Activated CD4-positive, alpha-beta memory T cell treated with anti-CD3 and anti-CD28 coated beads for 36 hours (primary cell): ENCODE results near the gene CPN1. TPM values are rescaled to one million over a fixed set of nuclear protein-coding genes. Genes with fewer than 3 reads are reported as not detected.

Experiments
- CTCF ChIA-PET: fragments of 350-600 bp; sonication (Branson Sonifier 250); formaldehyde crosslinking; loops from one replicate; lab custom pipeline; 2021; ENCODE audit warnings: antibody characterized with exemption, inconsistent platforms; lab: Charles Lee
- POLR2A ChIA-PET: fragments of 350-600 bp; sonication (Branson Sonifier 250); formaldehyde crosslinking; loops from one replicate; lab custom pipeline; 2021; ENCODE audit warnings: antibody characterized with exemption; lab: Charles Lee
- DNase-seq: peaks from one replicate; pipeline ENCODE4 v3.0.0-alpha.2; 2020
- H3K27ac Mint-ChIP-seq: one replicate; pipeline ENCODE4 v1.8.0; 2021; ENCODE audit warnings: mixed read lengths
- H3K27me3 Mint-ChIP-seq: one replicate; pipeline ENCODE4 v1.8.0; 2021; ENCODE audit warnings: mixed read lengths
- H3K36me3 Mint-ChIP-seq: one replicate; pipeline ENCODE4 v1.8.0; 2021; ENCODE audit warnings: mixed read lengths
- H3K4me1 Mint-ChIP-seq: one replicate; pipeline ENCODE4 v1.8.0; 2021; ENCODE audit warnings: low read depth, mixed read lengths
- H3K4me3 Mint-ChIP-seq: one replicate; pipeline ENCODE4 v1.8.0; 2021; ENCODE audit warnings: mild to moderate bottlenecking, mixed read lengths
- H3K9me3 Mint-ChIP-seq: one replicate; pipeline ENCODE4 v1.8.0; 2021; ENCODE audit warnings: mixed read lengths
- intact Hi-C: fragments of 100-400 bp; cut with micrococcal nuclease; formaldehyde crosslinking; loops from one replicate; pipeline ENCODE4 v1.15.1; 2023
- total RNA-seq, 2 experiments: library from RNA; stranded (reverse); gene quantifications; one replicate each; pipeline ENCODE4 v1.2.3, GENCODE V29; 2021

Gene CPN1
- total RNA-seq, 2 experiments from 2014 or later = not detected

DNA sequence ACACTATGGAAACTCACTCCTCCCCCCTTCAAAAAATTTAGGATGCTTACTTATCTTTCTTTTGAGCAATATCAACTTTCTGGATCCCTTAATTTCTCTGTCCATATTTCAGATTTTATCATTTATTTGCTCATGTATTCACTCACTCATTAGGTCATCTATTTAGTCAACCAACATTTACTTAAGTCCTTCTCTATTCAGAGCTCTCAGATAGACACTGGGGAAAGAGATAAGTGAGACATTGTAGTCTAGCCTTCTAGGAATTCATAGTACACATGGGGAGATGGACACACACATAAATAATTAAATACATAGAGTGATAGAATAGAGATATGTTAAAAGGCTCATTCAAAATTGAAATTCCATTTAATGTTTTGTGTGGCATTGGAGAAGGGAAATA is 9.2 kb downstream of the CPN1 start:
- Mint-ChIP-seq H3K4me1 (no peaks in the 10 kb centered on the region), H3K27me3 (no peaks in the 10 kb centered on the region)

DNA sequence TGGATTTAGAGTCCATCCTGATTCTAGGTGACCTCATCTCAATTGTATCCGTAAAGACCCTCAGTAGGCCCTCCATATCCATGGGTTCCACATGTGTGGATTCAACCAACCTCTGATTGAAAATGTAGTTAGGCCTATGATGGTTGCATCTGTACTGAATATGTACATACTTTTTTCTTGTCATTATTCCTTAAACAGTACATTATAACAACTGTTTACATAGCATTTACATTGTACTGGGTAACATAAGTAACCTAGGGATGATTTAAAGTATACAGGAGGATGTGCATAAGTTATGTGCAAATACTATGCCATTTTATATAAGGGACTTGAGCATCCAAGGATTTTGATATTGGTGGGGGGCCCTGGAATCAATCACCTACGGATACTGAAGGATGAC is 10.1 kb downstream of the CPN1 start:
- CTCF ChIA-PET = no interaction called here

More for the DNA sequence above, 9.2 kb downstream of the CPN1 start:
- DNase-seq = no peak
- H3K27ac Mint-ChIP-seq = no peak overlapping the region
- POLR2A ChIA-PET = interaction anchor here (0.5 kb wide), 1 partner anchor 202 kb away, joined by 4 read pairs; no protein-coding TSS in a partner anchor
- no peak overlapping the region for H3K4me3 Mint-ChIP-seq
- H3K9me3 Mint-ChIP-seq = no peaks in the 10 kb centered on the region
- intact Hi-C loops = no loop called here
- no peaks in the 10 kb centered on the region for H3K36me3 Mint-ChIP-seq
- CTCF ChIA-PET = no interaction called here

DNA sequence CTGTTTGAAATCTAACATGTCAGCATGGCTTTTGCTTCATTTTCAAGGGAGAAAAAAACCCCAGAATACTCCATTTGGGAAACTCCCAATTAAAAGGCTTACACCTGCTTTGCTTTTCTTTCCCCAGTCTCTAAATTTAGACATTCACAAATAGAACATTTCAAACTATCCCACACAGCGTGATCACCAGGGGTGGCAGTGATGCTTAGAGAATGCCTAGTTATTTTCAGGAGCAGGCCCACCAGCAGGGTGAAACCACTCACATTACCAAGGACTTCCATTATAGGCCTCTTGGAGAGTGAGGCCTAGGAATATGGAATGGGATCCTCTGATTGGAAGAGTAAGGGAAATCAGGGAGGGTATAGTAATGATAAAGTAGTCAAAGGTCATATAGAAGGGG is 14.2 kb downstream of the CPN1 start:
- ChIA-PET POLR2A (no interaction called here), CTCF (no interaction called here)
- DNase-seq = no peak
- intact Hi-C loops = no loop called here
- Mint-ChIP-seq H3K4me3 (no peak overlapping the region), H3K27me3 (peaks cover 8% of the 10 kb centered on the region), H3K9me3 (no peaks in the 10 kb centered on the region), H3K4me1 (no peaks in the 10 kb centered on the region), H3K27ac (no peak overlapping the region), H3K36me3 (no peaks in the 10 kb centered on the region)

More for the DNA sequence above, 10.1 kb downstream of the CPN1 start:
- intact Hi-C loops = no loop called here
- no peaks in the 10 kb centered on the region for H3K27me3 Mint-ChIP-seq
- no peaks in the 10 kb centered on the region for H3K36me3 Mint-ChIP-seq
- no peak for DNase-seq
- no peak overlapping the region for H3K27ac Mint-ChIP-seq
- no peak overlapping the region for H3K4me3 Mint-ChIP-seq
- no peaks in the 10 kb centered on the region for H3K9me3 Mint-ChIP-seq
- H3K4me1 Mint-ChIP-seq = no peaks in the 10 kb centered on the region
- POLR2A ChIA-PET = no interaction called here

DNA sequence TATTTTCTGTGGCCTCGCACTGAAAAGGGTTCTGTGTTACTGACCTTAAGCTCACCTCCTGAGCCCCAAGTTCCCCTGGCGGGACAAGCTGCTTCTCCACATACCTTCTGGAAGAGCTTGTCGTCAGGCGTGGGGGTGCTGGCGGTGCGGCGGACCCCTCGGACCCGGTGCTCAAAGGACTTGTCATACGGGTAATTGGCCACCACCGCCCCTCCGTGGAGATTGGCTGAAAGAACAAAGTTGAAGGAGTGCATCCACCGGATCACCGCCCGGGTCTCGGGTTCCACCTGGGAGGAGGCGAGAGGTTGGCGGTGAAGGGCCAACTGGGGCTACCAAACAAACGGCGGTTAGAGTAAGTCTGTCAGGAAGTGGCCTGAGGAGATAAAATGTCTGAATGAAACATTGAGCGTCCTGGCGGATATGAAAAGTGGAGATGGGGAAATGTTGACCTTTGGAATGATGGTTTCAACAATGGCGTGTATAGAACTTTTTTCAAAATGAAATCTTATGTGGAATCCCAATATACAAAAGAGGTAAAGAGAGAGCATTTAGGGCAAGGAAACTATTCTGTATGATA is 16.5 kb downstream of the CPN1 start:
- no peaks in the 10 kb centered on the region for H3K36me3 Mint-ChIP-seq
- intact Hi-C loops = no loop called here

GRCh38 chr10:100061401-100061800 is 20.3 kb downstream of the CPN1 start:
- POLR2A ChIA-PET = no interaction called here
- CTCF ChIA-PET = interaction anchor here (1.1 kb wide), 1 partner anchor 216 kb away, joined by 4 read pairs; no protein-coding TSS in a partner anchor
- peaks cover 17% of the 10 kb centered on the region for H3K27me3 Mint-ChIP-seq

More for the DNA sequence above, 16.5 kb downstream of the CPN1 start:
- no peak for DNase-seq
- Mint-ChIP-seq H3K27ac (no peak overlapping the region), H3K27me3 (peaks cover 10% of the 10 kb centered on the region), H3K9me3 (no peaks in the 10 kb centered on the region), H3K4me1 (no peaks in the 10 kb centered on the region), H3K4me3 (no peak overlapping the region)
- ChIA-PET CTCF (no interaction called here), POLR2A (no interaction called here)

DNA sequence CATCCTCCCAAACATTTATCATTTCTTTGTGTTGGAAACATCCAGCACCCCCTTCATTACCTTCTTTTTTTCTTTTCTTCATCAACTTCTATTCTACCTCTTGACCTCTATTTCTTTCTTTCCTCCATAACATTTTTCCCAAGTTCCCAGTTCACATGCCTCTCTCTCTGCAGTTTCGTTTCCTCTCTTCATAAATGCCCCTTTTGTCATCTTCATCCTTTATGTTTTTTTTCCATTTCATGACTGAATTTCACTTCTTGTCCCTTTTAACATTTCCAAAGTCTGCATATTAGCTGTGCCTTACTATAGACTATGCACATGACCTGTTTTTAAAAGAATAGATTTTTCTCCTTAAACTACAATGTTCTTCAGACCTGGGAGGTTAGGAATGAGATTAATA is 23.7 kb downstream of the CPN1 start:
- CTCF ChIA-PET = interaction anchor here (0.8 to 1.2 kb wide), 2 partner anchors 12 to 18 kb away, joined by 3 to 4 read pairs; no protein-coding TSS in a partner anchor
- peaks cover 14% of the 10 kb centered on the region for H3K27me3 Mint-ChIP-seq
- no peaks in the 10 kb centered on the region for H3K36me3 Mint-ChIP-seq
- H3K27ac Mint-ChIP-seq = no peak overlapping the region
- no peak overlapping the region for H3K4me3 Mint-ChIP-seq
- DNase-seq = no peak
- POLR2A ChIA-PET = no interaction called here
- intact Hi-C loops = no loop called here
- no peaks in the 10 kb centered on the region for H3K4me1 Mint-ChIP-seq
- H3K9me3 Mint-ChIP-seq = peaks cover 7% of the 10 kb centered on the region

More at GRCh38 chr10:100061401-100061800, 20.3 kb downstream of the CPN1 start:
- no peaks in the 10 kb centered on the region for H3K9me3 Mint-ChIP-seq
- no peak overlapping the region for H3K4me3 Mint-ChIP-seq
- intact Hi-C loops = no loop called here
- H3K36me3 Mint-ChIP-seq = no peaks in the 10 kb centered on the region
- DNase-seq = no peak
- H3K4me1 Mint-ChIP-seq = no peaks in the 10 kb centered on the region
- no peak overlapping the region for H3K27ac Mint-ChIP-seq

DNA sequence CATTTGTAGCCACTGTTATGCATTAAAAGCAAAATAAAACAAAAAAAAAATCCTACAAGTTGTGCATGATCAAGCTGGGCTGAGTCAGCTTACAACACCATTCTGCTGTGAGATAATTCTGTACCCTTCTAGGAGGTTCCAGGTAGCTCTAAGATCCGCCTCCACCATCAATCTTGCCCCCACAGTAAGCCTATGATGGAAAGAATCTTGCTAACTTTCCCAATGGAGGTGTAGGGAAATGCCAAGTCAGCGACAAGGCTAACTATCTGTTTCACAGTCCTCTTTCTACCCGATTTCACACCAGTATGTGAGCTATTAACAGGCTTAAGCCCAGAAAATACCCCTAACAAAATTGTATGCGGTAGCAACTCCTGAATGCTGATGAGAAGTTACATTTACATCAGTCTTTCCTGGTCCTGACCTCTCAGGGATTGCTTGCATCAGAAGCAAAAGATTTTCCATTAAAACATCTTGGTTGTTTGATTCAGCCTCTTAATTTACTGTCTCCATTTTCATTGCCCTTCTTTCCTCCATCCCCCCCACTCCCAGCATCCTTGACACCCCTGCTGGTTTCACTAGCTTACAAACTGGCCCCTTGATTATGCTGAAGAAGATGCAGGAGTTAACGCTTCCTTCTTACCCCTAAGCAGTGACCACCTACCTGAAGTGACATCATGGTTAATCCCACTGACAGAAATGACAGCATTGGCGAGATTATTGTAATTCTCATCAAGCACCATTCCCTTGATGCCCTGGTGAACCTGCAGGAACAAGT is 27.8 kb downstream of the CPN1 start:
- DNase-seq = no peak
- intact Hi-C loops = no loop called here
- Mint-ChIP-seq H3K9me3 (peaks cover 7% of the 10 kb centered on the region), H3K27me3 (peaks cover 10% of the 10 kb centered on the region), H3K4me3 (no peak overlapping the region), H3K4me1 (no peaks in the 10 kb centered on the region), H3K36me3 (no peaks in the 10 kb centered on the region), H3K27ac (no peak overlapping the region)
- ChIA-PET POLR2A (no interaction called here), CTCF (interaction anchor here (0.7 to 2.2 kb wide), 2 partner anchors 23 to 208 kb away, joined by 3 to 13 read pairs; no protein-coding TSS in a partner anchor)

GRCh38 chr10:100046021-100046486 is 35.6 kb downstream of the CPN1 start:
- Mint-ChIP-seq H3K9me3 (no peaks in the 10 kb centered on the region), H3K36me3 (no peaks in the 10 kb centered on the region), H3K27me3 (no peaks in the 10 kb centered on the region), H3K4me3 (no peak overlapping the region), H3K27ac (no peak overlapping the region), H3K4me1 (peaks cover 3% of the 10 kb centered on the region)
- intact Hi-C loops = loop anchor here (1.0 kb wide), 1 partner anchor 200 kb away; no protein-coding TSS in a partner anchor
- ChIA-PET CTCF (interaction anchor here (0.6 to 10.1 kb wide), 51 partner anchors 8 to 246 kb away, joined by 3 to 282 read pairs (median 4); partner anchors contain the start of gene DNMBP), POLR2A (interaction anchor here (1.1 kb wide), 1 partner anchor 200 kb away, joined by 3 read pairs; no protein-coding TSS in a partner anchor)
- DNase-seq = peak; percentile 87

- DNase-seq = no peak
- H3K27me3 Mint-ChIP-seq = no peaks in the 10 kb centered on the region
- H3K36me3 Mint-ChIP-seq = no peaks in the 10 kb centered on the region
- no peak overlapping the region for H3K4me3 Mint-ChIP-seq
- intact Hi-C loops = no loop called here
- peaks cover 3% of the 10 kb centered on the region for H3K4me1 Mint-ChIP-seq
- no peak overlapping the region for H3K27ac Mint-ChIP-seq
- H3K9me3 Mint-ChIP-seq = no peaks in the 10 kb centered on the region
- POLR2A ChIA-PET = interaction anchor here (1.1 kb wide), 1 partner anchor 200 kb away, joined by 3 read pairs; no protein-coding TSS in a partner anchor
- CTCF ChIA-PET = interaction anchor here (0.6 to 10.1 kb wide), 51 partner anchors 8 to 246 kb away, joined by 3 to 282 read pairs (median 4); partner anchors contain the start of gene DNMBP
Measured at GRCh38 chr10:100045592-100045991, 36.1 kb downstream of the CPN1 start.

DNA sequence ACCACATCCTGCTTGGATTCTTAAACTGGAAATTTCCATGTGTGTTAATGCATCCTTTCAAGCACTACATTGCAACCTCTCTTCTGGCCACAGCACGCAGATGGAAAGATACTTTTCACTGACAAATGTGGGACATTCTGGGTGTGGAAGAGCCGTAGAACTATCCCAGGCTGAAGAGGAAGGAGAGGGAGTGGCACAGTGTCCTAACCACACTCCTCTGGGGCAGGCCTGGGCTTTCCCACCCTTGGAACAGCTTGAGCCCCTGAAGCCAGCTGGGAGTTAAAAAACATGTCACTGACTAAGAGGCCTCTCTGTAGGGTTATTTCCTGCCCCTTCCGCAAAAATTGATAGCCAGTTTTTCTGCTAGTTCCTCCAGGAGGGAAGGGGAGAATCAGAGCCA is 37.9 kb downstream of the CPN1 start:
- H3K9me3 Mint-ChIP-seq = no peaks in the 10 kb centered on the region
- peaks cover under 1% of the 10 kb centered on the region for H3K27me3 Mint-ChIP-seq
- no peak overlapping the region for H3K4me3 Mint-ChIP-seq
- intact Hi-C loops = no loop called here
- no peak overlapping the region for H3K27ac Mint-ChIP-seq
- H3K4me1 Mint-ChIP-seq = peaks cover 3% of the 10 kb centered on the region
- DNase-seq = no peak
- CTCF ChIA-PET = interaction anchor here (3.4 to 10.1 kb wide), 2 partner anchors 189 to 197 kb away, joined by 30 to 282 read pairs; no protein-coding TSS in a partner anchor
- H3K36me3 Mint-ChIP-seq = no peaks in the 10 kb centered on the region
- POLR2A ChIA-PET = interaction anchor here (0.6 kb wide), 1 partner anchor 38 kb away, joined by 3 read pairs; no protein-coding TSS in a partner anchor

- H3K27me3 Mint-ChIP-seq = peaks cover 3% of the 10 kb centered on the region
- peaks cover 3% of the 10 kb centered on the region for H3K4me1 Mint-ChIP-seq
Measured at GRCh38 chr10:100043344-100043743, 38.3 kb downstream of the CPN1 start.

More at GRCh38 chr10:100043344-100043743, 38.3 kb downstream of the CPN1 start:
- ChIA-PET CTCF (interaction anchor here (10.1 kb wide), 1 partner anchor 196 kb away, joined by 282 read pairs; no protein-coding TSS in a partner anchor), POLR2A (no interaction called here)
- peak; percentile 54 for DNase-seq
- H3K36me3 Mint-ChIP-seq = no peaks in the 10 kb centered on the region
- no peaks in the 10 kb centered on the region for H3K9me3 Mint-ChIP-seq
- no peak overlapping the region for H3K4me3 Mint-ChIP-seq
- intact Hi-C loops = no loop called here
- H3K27ac Mint-ChIP-seq = no peak overlapping the region
